ENCODE results near the gene MARCHF4.

- TF ChIP-seq, protein P1, sequence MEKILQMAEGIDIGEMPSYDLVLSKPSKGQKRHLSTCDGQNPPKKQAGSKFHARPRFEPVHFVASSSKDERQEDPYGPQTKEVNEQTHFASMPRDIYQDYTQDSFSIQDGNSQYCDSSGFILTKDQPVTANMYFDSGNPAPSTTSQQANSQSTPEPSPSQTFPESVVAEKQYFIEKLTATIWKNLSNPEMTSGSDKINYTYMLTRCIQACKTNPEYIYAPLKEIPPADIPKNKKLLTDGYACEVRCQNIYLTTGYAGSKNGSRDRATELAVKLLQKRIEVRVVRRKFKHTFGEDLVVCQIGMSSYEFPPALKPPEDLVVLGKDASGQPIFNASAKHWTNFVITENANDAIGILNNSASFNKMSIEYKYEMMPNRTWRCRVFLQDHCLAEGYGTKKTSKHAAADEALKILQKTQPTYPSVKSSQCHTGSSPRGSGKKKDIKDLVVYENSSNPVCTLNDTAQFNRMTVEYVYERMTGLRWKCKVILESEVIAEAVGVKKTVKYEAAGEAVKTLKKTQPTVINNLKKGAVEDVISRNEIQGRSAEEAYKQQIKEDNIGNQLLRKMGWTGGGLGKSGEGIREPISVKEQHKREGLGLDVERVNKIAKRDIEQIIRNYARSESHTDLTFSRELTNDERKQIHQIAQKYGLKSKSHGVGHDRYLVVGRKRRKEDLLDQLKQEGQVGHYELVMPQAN (IDR thresholded peaks at IDR 0.05; ENCODE audit: borderline replicate concordance), result no peak
- TF ChIP-seq NFE2 (IDR thresholded peaks at IDR 0.05; ENCODE audit: low read depth), result no peak
- TF ChIP-seq, protein P2, sequence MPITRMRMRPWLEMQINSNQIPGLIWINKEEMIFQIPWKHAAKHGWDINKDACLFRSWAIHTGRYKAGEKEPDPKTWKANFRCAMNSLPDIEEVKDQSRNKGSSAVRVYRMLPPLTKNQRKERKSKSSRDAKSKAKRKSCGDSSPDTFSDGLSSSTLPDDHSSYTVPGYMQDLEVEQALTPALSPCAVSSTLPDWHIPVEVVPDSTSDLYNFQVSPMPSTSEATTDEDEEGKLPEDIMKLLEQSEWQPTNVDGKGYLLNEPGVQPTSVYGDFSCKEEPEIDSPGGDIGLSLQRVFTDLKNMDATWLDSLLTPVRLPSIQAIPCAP (CRISPR knock-in tag; IDR thresholded peaks at IDR 0.05; ENCODE audit: borderline replicate concordance), result no peak
- TF ChIP-seq BDP1 (IDR thresholded peaks at IDR 0.05; ENCODE audit: insufficient read depth, insufficient read length), result no peak
These were observed 17.3 kb upstream of the MARCHF4 start for GRCh38 chr2:216389570-216389969.

Measured in K562 (cell line).